ENCODE measurements around the gene RASSF8. TPM values are rescaled to one million over a fixed set of nuclear protein-coding genes. Genes with fewer than 3 reads are reported as not detected.

The RASSF8 gene
- total and polyA plus RNA-seq, 9 of the 15 experiments (the other 6 are each of a cell fraction or from before 2014, with no cell fraction given) = 0.01 to 0.36 (median 0.12) TPM; not detected in 1

DNA sequence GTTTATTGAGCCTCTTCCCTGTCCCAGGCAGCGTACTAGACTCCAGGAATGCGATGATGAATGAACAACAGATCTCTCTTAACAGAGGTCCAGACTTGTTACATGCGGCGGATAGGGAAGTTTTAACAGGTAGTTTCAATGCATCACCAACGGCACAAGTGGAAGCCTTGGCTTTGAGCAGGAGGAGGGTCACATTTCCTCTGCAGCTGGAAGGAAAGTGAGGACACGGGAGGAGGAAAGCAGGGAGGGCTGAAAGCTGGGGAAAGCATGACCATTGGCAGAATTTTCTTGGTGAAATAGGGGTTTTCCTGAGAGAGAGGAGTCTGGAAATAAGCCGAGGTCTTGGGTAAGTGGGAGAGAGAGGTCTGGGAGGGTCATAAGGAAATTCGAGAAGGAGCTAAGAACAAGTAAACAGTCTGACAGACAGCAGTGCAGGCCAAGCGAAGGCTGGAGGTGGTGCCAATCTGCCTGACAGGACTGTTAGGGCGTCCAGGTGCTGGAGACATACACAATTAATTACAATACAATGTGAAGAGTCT lies 150.9 kb downstream of the RASSF8 start:
- Histone ChIP-seq H3K9me1 (ENCODE audit: control insufficient read depth, insufficient read depth, low read length) (no peaks in the 10 kb centered on the region), H3K4me1 (replicated peaks in 1 of 2; ENCODE audit: control insufficient read depth in 2 of 2, insufficient read depth in 2 of 2, low read length in 2 of 2) (peaks cover 6 to 7% of the 10 kb centered on the region in 2 experiments; a peak in 4 of 5 replicates), H3K27me3 (ENCODE audit: control insufficient read depth in 2 of 2, insufficient read depth in 2 of 2, low read length in 2 of 2) (peaks cover 2 to 5% of the 10 kb centered on the region in 2 experiments; a peak in 1 of 5 replicates), H4K20me1 (replicated peaks; ENCODE audit: control insufficient read depth, insufficient read depth, low read length) (no peaks in the 10 kb centered on the region), H3K4me2 (ENCODE audit: insufficient read depth, low read length) (no peak overlapping the region), H3K36me3 (ENCODE audit: control insufficient read depth, insufficient read depth, low read length) (no peaks in the 10 kb centered on the region), H3K9me3 (replicated peaks; ENCODE audit: control insufficient read depth, insufficient read depth, low read depth, low read length) (no peaks in the 10 kb centered on the region), H3K27ac (ENCODE audit: extremely low read depth, low read depth, low read length) (no peak overlapping the region), H3K79me2 (ENCODE audit: control insufficient read depth, insufficient read depth, low read length) (no peaks in the 10 kb centered on the region), H3K9ac (ENCODE audit: insufficient read depth in 1 of 2, low read depth in 2 of 2, low read length in 2 of 2) (no peak overlapping the region), H2AFZ (ENCODE audit: low read depth, low read length) (no peak overlapping the region), H3K4me3 (no peak overlapping the region)
- TF ChIP-seq, protein P1, sequence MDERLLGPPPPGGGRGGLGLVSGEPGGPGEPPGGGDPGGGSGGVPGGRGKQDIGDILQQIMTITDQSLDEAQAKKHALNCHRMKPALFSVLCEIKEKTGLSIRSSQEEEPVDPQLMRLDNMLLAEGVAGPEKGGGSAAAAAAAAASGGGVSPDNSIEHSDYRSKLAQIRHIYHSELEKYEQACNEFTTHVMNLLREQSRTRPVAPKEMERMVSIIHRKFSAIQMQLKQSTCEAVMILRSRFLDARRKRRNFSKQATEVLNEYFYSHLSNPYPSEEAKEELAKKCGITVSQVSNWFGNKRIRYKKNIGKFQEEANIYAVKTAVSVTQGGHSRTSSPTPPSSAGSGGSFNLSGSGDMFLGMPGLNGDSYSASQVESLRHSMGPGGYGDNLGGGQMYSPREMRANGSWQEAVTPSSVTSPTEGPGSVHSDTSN (CRISPR knock-in tag; IDR thresholded peaks at IDR 0.05; ENCODE audit: low read depth) = no peak
- TF ChIP-seq, protein P1 (tag; conservative IDR thresholded peaks at IDR 0.05; ENCODE audit: low read depth) = 0 out of 2 replicates have a peak, but pooled peaks have one; percentile 18
- TF ChIP-seq, protein P2, sequence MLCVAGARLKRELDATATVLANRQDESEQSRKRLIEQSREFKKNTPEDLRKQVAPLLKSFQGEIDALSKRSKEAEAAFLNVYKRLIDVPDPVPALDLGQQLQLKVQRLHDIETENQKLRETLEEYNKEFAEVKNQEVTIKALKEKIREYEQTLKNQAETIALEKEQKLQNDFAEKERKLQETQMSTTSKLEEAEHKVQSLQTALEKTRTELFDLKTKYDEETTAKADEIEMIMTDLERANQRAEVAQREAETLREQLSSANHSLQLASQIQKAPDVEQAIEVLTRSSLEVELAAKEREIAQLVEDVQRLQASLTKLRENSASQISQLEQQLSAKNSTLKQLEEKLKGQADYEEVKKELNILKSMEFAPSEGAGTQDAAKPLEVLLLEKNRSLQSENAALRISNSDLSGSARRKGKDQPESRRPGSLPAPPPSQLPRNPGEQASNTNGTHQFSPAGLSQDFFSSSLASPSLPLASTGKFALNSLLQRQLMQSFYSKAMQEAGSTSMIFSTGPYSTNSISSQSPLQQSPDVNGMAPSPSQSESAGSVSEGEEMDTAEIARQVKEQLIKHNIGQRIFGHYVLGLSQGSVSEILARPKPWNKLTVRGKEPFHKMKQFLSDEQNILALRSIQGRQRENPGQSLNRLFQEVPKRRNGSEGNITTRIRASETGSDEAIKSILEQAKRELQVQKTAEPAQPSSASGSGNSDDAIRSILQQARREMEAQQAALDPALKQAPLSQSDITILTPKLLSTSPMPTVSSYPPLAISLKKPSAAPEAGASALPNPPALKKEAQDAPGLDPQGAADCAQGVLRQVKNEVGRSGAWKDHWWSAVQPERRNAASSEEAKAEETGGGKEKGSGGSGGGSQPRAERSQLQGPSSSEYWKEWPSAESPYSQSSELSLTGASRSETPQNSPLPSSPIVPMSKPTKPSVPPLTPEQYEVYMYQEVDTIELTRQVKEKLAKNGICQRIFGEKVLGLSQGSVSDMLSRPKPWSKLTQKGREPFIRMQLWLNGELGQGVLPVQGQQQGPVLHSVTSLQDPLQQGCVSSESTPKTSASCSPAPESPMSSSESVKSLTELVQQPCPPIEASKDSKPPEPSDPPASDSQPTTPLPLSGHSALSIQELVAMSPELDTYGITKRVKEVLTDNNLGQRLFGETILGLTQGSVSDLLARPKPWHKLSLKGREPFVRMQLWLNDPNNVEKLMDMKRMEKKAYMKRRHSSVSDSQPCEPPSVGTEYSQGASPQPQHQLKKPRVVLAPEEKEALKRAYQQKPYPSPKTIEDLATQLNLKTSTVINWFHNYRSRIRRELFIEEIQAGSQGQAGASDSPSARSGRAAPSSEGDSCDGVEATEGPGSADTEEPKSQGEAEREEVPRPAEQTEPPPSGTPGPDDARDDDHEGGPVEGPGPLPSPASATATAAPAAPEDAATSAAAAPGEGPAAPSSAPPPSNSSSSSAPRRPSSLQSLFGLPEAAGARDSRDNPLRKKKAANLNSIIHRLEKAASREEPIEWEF (CRISPR knock-in tag; IDR thresholded peaks at IDR 0.05) = no peak
- TF ChIP-seq RBM25 (IDR thresholded peaks at IDR 0.05; ENCODE audit: low read depth, low read length, severe bottlenecking) = peak; percentile 53
- TF ChIP-seq, protein P3, sequence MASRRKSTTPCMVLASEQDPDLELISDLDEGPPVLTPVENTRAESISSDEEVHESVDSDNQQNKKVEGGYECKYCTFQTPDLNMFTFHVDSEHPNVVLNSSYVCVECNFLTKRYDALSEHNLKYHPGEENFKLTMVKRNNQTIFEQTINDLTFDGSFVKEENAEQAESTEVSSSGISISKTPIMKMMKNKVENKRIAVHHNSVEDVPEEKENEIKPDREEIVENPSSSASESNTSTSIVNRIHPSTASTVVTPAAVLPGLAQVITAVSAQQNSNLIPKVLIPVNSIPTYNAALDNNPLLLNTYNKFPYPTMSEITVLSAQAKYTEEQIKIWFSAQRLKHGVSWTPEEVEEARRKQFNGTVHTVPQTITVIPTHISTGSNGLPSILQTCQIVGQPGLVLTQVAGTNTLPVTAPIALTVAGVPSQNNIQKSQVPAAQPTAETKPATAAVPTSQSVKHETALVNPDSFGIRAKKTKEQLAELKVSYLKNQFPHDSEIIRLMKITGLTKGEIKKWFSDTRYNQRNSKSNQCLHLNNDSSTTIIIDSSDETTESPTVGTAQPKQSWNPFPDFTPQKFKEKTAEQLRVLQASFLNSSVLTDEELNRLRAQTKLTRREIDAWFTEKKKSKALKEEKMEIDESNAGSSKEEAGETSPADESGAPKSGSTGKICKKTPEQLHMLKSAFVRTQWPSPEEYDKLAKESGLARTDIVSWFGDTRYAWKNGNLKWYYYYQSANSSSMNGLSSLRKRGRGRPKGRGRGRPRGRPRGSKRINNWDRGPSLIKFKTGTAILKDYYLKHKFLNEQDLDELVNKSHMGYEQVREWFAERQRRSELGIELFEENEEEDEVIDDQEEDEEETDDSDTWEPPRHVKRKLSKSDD (conservative IDR thresholded peaks at IDR 0.05; ENCODE audit: low read length) = no peak
- ChIA-PET POLR2A (no interaction called here), CTCF (ENCODE audit: low intra/inter-chr PET ratio) (interaction anchor here (0.6 kb wide), 1 partner anchor 433 kb away, joined by 3 read pairs; no protein-coding TSS in a partner anchor)
- ATAC-seq = no peak
- WGBS (ENCODE audit: insufficient coverage, low coverage, missing lambda C conversion rate) = 17% methylated on average over 10 of the region's 10 CpGs
- no TSS peak for BruUV-seq (replicated peaks)
- no peak for DNase-seq (ENCODE audit: extremely low read depth in 1 of 4, low spot score in 3 of 4)
- in situ Hi-C loops (cut with MboI) = no loop called here
- intact Hi-C loops (cut with micrococcal nuclease) = no loop called here
- no peak for FAIRE-seq
